GM12878 (cell line): ENCODE results near the gene PPP1R12B. TPM values are rescaled to one million over a fixed set of nuclear protein-coding genes. Genes with fewer than 3 reads are reported as not detected.

Source experiments
- ATAC-seq: fragments of 200-7000 bp; cut with Tn5 transposase; 3 replicates; pipeline ENCODE4 v1.9.1; 2020; ENCODE audit warnings: mild to moderate bottlenecking, moderate library complexity
- BruUV-seq: library from RNA; stranded (reverse); fragments of 400-500 nt; replicated peaks from 2 replicates; lab custom pipeline; 2021; lab: Mats Ljungman, UMichigan
- CTCF ChIA-PET: fragments of 300-600 bp; sonication (Branson Sonifier 250); formaldehyde crosslinking; extraction: SDS; loops from one replicate; lab custom pipeline; 2021; ENCODE audit warnings: inconsistent platforms; lab: Yijun Ruan, JAX
- POLR2A ChIA-PET: fragments of 350-600 bp; formaldehyde crosslinking; extraction: SDS; loops from one replicate; lab custom pipeline; 2021; ENCODE audit warnings: inconsistent platforms; lab: Charles Lee
- RAD21 ChIA-PET: fragments of 300-600 bp; sonication (Branson Sonifier 250); formaldehyde crosslinking; loops from one replicate; lab custom pipeline; 2023; ENCODE audit warnings: antibody characterized with exemption; ENCODE audit not compliant: unreplicated experiment; lab: Charles Lee
- SMC1A ChIA-PET: fragments of 300-600 bp; sonication (Branson Sonifier 250); formaldehyde crosslinking; loops from one replicate; lab custom pipeline; 2023; ENCODE audit not compliant: unreplicated experiment, uncharacterized antibody; lab: Charles Lee
- DNase-seq: peaks from one replicate; pipeline ENCODE4 v3.0.0-alpha.2; 2011; ENCODE audit warnings: low read depth, low spot score
- FAIRE-seq: peaks from 3 replicates; lab custom pipeline; 2011; peaks lifted over from hg19 to GRCh38; lab: Jason Lieb, UNC
- H2AFZ ChIP-seq: 2 replicates; pipeline ENCODE4 v1.6.0; 2011; ENCODE audit warnings: low read depth, low read length, control low read depth; ENCODE audit not compliant: control insufficient read depth
- H3K27ac ChIP-seq: 2 replicates; pipeline ENCODE4 v1.5.1; 2011; ENCODE audit warnings: control low read depth; ENCODE audit not compliant: control insufficient read depth, insufficient read depth
- H3K27me3 ChIP-seq, 2 experiments: replicated peaks in 1 of 2; 2 replicates each; pipeline versions ENCODE4 v1.6.0 to v1.6.1; 2011; ENCODE audit warnings: low read length in 1 of 2; ENCODE audit not compliant: control insufficient read depth in 2 of 2, insufficient read depth in 2 of 2
- H3K36me3 ChIP-seq, 2 experiments: 2 replicates each; pipeline ENCODE4 v1.5.1; 2011; ENCODE audit warnings: low read length in 1 of 2; ENCODE audit not compliant: control insufficient read depth in 2 of 2, insufficient read depth in 2 of 2
- H3K4me1 ChIP-seq: 2 replicates; pipeline ENCODE4 v1.6.1; 2011; ENCODE audit warnings: mild to moderate bottlenecking, low read length, moderate library complexity, mixed read lengths; ENCODE audit not compliant: control insufficient read depth, insufficient read depth
- H3K4me2 ChIP-seq: 2 replicates; pipeline ENCODE4 v1.6.0; 2011; ENCODE audit warnings: control low read depth; ENCODE audit not compliant: control insufficient read depth, insufficient read depth
- H3K4me3 ChIP-seq: fragments of 200-600 bp; sonication (generic); 2 replicates; pipeline ENCODE4 v1.5.1; 2016
- H3K79me2 ChIP-seq: 2 replicates; pipeline ENCODE4 v1.6.0; 2011; ENCODE audit warnings: low read length; ENCODE audit not compliant: control insufficient read depth, insufficient read depth
- H3K9ac ChIP-seq: 2 replicates; pipeline ENCODE4 v1.8.0; 2011; ENCODE audit warnings: low read length, control low read depth, mixed read lengths; ENCODE audit not compliant: control insufficient read depth, insufficient read depth
- H3K9me3 ChIP-seq: replicated peaks from 3 replicates; pipeline ENCODE4 v1.5.1; 2011; ENCODE audit warnings: mild to moderate bottlenecking, low read length; ENCODE audit not compliant: control insufficient read depth, insufficient read depth
- H4K20me1 ChIP-seq: 2 replicates; pipeline ENCODE4 v1.6.0; 2011; ENCODE audit not compliant: control insufficient read depth, insufficient read depth
- TBL1XR1 ChIP-seq: IDR thresholded peaks from 2 replicates; pipeline ENCODE4 v1.6.1; 2012; ENCODE audit warnings: low read depth, low read length, improper control_type of control experiment
- TCF3 ChIP-seq: IDR thresholded peaks from 2 replicates; pipeline ENCODE4 v1.6.1; 2012; ENCODE audit warnings: low read depth, mild to moderate bottlenecking, low read length, borderline replicate concordance; ENCODE audit not compliant: insufficient read depth
- WRNIP1 ChIP-seq: IDR thresholded peaks from 2 replicates; pipeline ENCODE4 v1.6.1; 2011; ENCODE audit warnings: low read depth, low read length, improper control_type of control experiment, borderline replicate concordance
- WGBS: methylation state at CpG from one replicate; pipeline ENCODE4 v1.1.6; 2016; ENCODE audit warnings: low lambda C conversion rate; ENCODE audit not compliant: insufficient replicate concordance, insufficient coverage; ENCODE audit errors: missing lambda C conversion rate; 5-methylcytosine and 5-hydroxymethylcytosine counted together
- in situ Hi-C: fragments of 300-500 bp; cut with MboI; formaldehyde crosslinking; loops from 9 replicates; pipeline ENCODE4 v1.14.3; 2018; ENCODE audit warnings: mixed read lengths
- intact Hi-C: fragments of 100-400 bp; cut with micrococcal nuclease; formaldehyde crosslinking; loops from one replicate; pipeline ENCODE4 v1.14.2; 2022; ENCODE audit not compliant: unreplicated experiment
- polyA plus RNA-seq, 11 experiments: library from polyadenylated mRNA; depleted of rRNA in 4 of 11; unstranded in 6 of 11; stranded (reverse) in 5 of 11; fragments of >200 nt; fragmentation: Nextera tagmentation in 4 of 11; fragmentation: Illumina TruSeq in 1 of 11; extraction: Ambion mirVana in 4 of 11; extraction: Trizol in 1 of 11; gene quantifications; 1 replicate in 1 of 11; 2 replicates in 10 of 11; pipeline versions ENCODE4 v1.2.1 to v1.2.3, GENCODE V29; 2011 to 2016; ENCODE audit warnings: inconsistent platforms in 2 of 11, missing spikeins in 2 of 11, low read depth in 1 of 11
- total RNA-seq, 4 experiments: library from RNA; depleted of rRNA in 3 of 4; stranded (reverse); fragments of >200 nt in 3 of 4; fragmentation: Illumina TruSeq in 1 of 4; extraction: Trizol in 1 of 4; gene quantifications; 2 replicates each; pipeline versions ENCODE4 v1.2.1 to v1.2.3, GENCODE V29; 2013 to 2021
- TF ChIP-seq, protein P1 (sequence below): fragments of 450-650 bp; IDR thresholded peaks from 2 replicates; pipeline ENCODE4 v1.6.1; 2016; ENCODE audit warnings: mild to moderate bottlenecking

Gene PPP1R12B
- total and polyA plus RNA-seq, 10 of the 15 experiments (the other 5 are each of a cell fraction or from before 2014, with no cell fraction given) = 0.29 to 9.4 (median 4.7) TPM

DNA sequence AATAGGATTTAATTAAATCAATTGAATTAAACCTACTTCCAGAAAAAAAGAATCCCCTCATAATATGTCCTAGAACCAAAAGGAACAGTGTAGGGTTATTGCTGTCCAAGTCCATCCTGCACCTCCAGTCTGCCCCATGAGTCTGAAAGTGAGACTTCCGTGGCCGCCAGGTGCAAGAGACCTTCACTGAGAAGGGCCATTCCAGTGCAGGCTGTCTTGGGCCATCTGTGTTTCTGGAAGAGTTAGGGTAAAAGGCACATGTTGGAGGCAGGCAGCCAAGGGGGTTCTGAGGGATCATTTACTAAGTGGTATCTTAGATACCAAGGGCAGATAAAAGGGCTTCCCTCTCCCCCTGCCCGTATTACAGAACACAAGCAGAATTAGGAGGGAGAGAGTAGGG, 37.8 kb upstream of the PPP1R12B start:
- no peak overlapping the region for H2AFZ ChIP-seq
- FAIRE-seq (no peak), ATAC-seq (no peak), DNase-seq (no peak)
- H3K27ac ChIP-seq = no peak overlapping the region
- no TSS peak for BruUV-seq
- H3K4me2 ChIP-seq = no peak overlapping the region
- ChIA-PET POLR2A (no interaction called here), CTCF (no interaction called here), SMC1A (no interaction called here), RAD21 (no interaction called here)
- H3K9me3 ChIP-seq = no peaks in the 10 kb centered on the region
- no peaks in the 10 kb centered on the region for H3K4me1 ChIP-seq
- no peaks in the 10 kb centered on the region for H3K79me2 ChIP-seq
- no peaks in the 10 kb centered on the region for H3K36me3 ChIP-seq
- peaks cover 0 to 4% of the 10 kb centered on the region in 2 experiments; a peak in 2 of 4 replicates for H3K27me3 ChIP-seq
- no peak overlapping the region for H3K9ac ChIP-seq
- in situ Hi-C loops = loop anchor here (5.0 kb wide), 1 partner anchor 123 kb away; no protein-coding TSS in a partner anchor
- H4K20me1 ChIP-seq = no peaks in the 10 kb centered on the region; the same call in 1 of the 2 replicates
- TF ChIP-seq, protein P1, sequence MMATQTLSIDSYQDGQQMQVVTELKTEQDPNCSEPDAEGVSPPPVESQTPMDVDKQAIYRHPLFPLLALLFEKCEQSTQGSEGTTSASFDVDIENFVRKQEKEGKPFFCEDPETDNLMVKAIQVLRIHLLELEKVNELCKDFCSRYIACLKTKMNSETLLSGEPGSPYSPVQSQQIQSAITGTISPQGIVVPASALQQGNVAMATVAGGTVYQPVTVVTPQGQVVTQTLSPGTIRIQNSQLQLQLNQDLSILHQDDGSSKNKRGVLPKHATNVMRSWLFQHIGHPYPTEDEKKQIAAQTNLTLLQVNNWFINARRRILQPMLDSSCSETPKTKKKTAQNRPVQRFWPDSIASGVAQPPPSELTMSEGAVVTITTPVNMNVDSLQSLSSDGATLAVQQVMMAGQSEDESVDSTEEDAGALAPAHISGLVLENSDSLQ = no peak
- TF ChIP-seq WRNIP1 = no peak
- no peak for TF ChIP-seq TCF3
- TF ChIP-seq TBL1XR1 = no peak
- intact Hi-C loops = no loop called here
- 31% methylated on average over 3 of the region's 3 CpGs for WGBS
- H3K4me3 ChIP-seq = no peak overlapping the region
